C4-2B (cell line): ENCODE measurements around the gene KCNH2.

ENCODE experiments used
- CTCF ChIP-seq: fragments of 450-650 bp; conservative IDR thresholded peaks from 2 replicates; pipeline ENCODE4 v1.5.1; 2017; ENCODE audit warnings: mild to moderate bottlenecking
- ZFX ChIP-seq: fragments of 450-650 bp; IDR thresholded peaks from 2 replicates; pipeline ENCODE4 v1.6.1; 2017

DNA sequence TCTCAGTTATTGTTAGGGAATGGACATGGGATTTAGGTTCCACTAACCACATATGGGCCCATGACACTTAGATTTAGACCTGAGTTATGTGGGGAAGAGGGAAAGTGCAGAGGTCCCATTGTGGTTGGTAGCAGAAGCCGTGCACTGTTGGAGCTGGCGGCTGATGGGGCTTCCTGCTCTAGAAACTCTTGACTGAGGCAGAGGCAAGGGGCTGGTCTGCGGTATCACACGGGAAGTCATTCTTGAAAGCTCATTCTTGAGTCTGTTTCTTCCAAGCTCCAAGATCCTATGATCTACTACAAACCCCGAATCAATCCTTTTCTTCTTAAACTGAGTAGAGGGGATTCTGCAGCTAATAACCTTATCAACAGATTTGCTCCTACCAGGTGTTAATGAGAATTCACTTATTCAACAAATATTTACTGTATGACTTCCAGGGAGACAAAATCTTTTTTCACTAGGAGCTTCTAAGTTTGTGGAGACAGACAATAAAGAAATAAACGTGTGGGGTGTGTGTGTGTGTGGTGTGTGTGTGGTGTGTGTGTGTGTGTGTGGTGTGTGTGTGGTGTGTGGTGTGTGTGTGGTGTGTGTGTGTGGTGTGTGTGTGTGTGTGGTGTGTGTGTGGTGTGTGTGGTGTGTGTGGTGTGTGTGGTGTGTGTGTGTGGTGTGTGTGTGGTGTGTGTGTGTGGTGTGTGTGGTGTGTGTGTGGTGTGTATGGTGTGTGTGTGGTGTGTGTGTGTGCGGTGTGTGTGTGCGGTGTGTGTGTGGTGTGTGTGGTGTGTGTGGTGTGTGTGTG, 68.7 kb downstream of the KCNH2 start:
- TF ChIP-seq CTCF (no peak), ZFX (no peak)
